HepG2 (cell line): ENCODE measurements around the gene UBAP2.

Source experiments
- ATF3 ChIP-seq: sonication (generic); formaldehyde crosslinking; IDR thresholded peaks from 2 replicates; pipeline ENCODE4 v1.4.0; 2020; ENCODE audit warnings: missing genetic modification reagents
- ATF7 ChIP-seq, 2 experiments: fragments of 450-650 bp in 1 of 2; sonication (generic) in 1 of 2; formaldehyde crosslinking in 1 of 2; IDR thresholded peaks; 2 replicates each; pipeline versions ENCODE4 v1.4.0 to v1.6.1; 2016 to 2020; ENCODE audit warnings: antibody characterized with exemption in 1 of 2, mild to moderate bottlenecking in 1 of 2, missing genetic modification reagents in 1 of 2
- GATAD2A ChIP-seq: IDR thresholded peaks from 2 replicates; pipeline ENCODE4 v1.6.1; 2016
- KDM5B ChIP-seq: sonication (generic); formaldehyde crosslinking; IDR thresholded peaks from 2 replicates; pipeline ENCODE4 v1.4.0; 2020; ENCODE audit warnings: missing genetic modification reagents, mild to moderate bottlenecking, borderline replicate concordance
- MEF2D ChIP-seq: sonication (generic); formaldehyde crosslinking; IDR thresholded peaks from 2 replicates; pipeline ENCODE4 v1.5.1; 2020; ENCODE audit warnings: mild to moderate bottlenecking, missing genetic modification reagents
- RAD21 ChIP-seq: fragments of 450-650 bp; formaldehyde crosslinking; IDR thresholded peaks from 2 replicates; pipeline ENCODE4 v1.5.0; 2020; ENCODE audit warnings: mild to moderate bottlenecking
- SOX13 ChIP-seq, 3 experiments: fragments of 450-650 bp in 1 of 3; sonication (generic) in 1 of 3; formaldehyde crosslinking in 1 of 3; IDR thresholded peaks in 2 of 3; conservative IDR thresholded peaks in 1 of 3; 2 replicates each; pipeline versions ENCODE4 v1.5.0 to v1.6.1; 2016 to 2020; ENCODE audit warnings: antibody characterized with exemption in 1 of 3, mild to moderate bottlenecking in 1 of 3, missing compliant biosample characterization in 1 of 3, missing genetic modification reagents in 1 of 3, moderate library complexity in 1 of 3
- TAF15 ChIP-seq: fragments of 200-400 bp; formaldehyde crosslinking; IDR thresholded peaks from one replicate; pipeline ENCODE4 v1.6.1; 2018; ENCODE audit warnings: mild to moderate bottlenecking, low read depth, low read length; ENCODE audit not compliant: poor library complexity, severe bottlenecking
- ZNF451 ChIP-seq: sonication (generic); formaldehyde crosslinking; IDR thresholded peaks from 2 replicates; pipeline ENCODE4 v1.5.0; 2020; ENCODE audit warnings: mild to moderate bottlenecking, missing genetic modification reagents
- ZNF777 ChIP-seq: sonication (generic); formaldehyde crosslinking; IDR thresholded peaks from 2 replicates; pipeline ENCODE4 v1.4.0; 2020; ENCODE audit warnings: missing genetic modification reagents

GRCh38 chr9:34025811-34026210 lies 22.9 kb downstream of the UBAP2 start:
- no peak for TF ChIP-seq ATF7 (IDR thresholded peaks at IDR 0.05)
- no peak for TF ChIP-seq ATF7 (CRISPR knock-in tag; IDR thresholded peaks at IDR 0.05)
- no peak for TF ChIP-seq ATF3
- TF ChIP-seq KDM5B (CRISPR knock-in tag) = no peak
- no peak for TF ChIP-seq SOX13 (IDR thresholded peaks at IDR 0.05)
- TF ChIP-seq SOX13 (CRISPR knock-in tag; conservative IDR thresholded peaks at IDR 0.05 in 1 of 2, IDR thresholded peaks at IDR 0.05 in 1 of 2) = no peak
- TF ChIP-seq RAD21 (CRISPR knock-in tag) = no peak
- TF ChIP-seq ZNF451 (CRISPR knock-in tag) = no peak
- TF ChIP-seq ZNF777 (CRISPR knock-in tag) = no peak
- no peak for TF ChIP-seq MEF2D (CRISPR knock-in tag)
- TF ChIP-seq TAF15 = no peak
- no peak for TF ChIP-seq GATAD2A (CRISPR knock-in tag)
